ENCODE measurements around the gene GPC5. TPM values are rescaled to one million over a fixed set of nuclear protein-coding genes. Genes with fewer than 3 reads are reported as not detected.
"Not testable (repeated sequence)": the region's sequence is repeated elsewhere in the genome, so short reads cannot be mapped to it uniquely, and the experiment has no call there.

GPC5 gene
- total RNA-seq, 2 experiments from 2014 or later, result 0.14 TPM; not detected in 1

DNA sequence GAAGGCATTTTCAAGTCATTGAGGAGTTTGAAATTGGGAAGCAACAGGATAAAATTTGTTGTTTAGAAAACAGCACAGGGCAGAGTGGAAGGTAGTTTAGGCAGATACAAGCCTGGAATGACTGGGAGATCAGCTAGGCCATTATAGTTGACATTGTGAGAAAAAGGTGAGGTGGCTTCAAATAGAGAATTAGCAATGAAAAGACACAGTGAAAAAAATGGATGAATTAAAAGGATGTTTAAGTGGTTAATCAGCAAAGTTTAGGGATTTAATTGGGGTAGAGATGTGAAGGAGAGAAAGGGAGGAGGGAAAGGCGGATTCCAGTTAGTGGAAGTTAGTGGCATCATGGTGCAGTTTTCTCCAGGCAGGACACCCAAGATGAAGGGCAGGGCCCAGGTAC, 1257.7 kb downstream of the GPC5 start:
- H3K4me3 Mint-ChIP-seq, result no peak overlapping the region
- H3K27me3 Mint-ChIP-seq, result no peaks in the 10 kb centered on the region
- no peak overlapping the region for H3K27ac Mint-ChIP-seq
- POLR2A ChIA-PET, result no interaction called here
- peaks cover 7% of the 10 kb centered on the region for H3K9me3 Mint-ChIP-seq
- H3K36me3 Mint-ChIP-seq, result no peaks in the 10 kb centered on the region
- H3K4me1 Mint-ChIP-seq, result no peaks in the 10 kb centered on the region
- ATAC-seq (ENCODE audit: low read depth), result no peak
- DNase-seq, result no peak

DNA sequence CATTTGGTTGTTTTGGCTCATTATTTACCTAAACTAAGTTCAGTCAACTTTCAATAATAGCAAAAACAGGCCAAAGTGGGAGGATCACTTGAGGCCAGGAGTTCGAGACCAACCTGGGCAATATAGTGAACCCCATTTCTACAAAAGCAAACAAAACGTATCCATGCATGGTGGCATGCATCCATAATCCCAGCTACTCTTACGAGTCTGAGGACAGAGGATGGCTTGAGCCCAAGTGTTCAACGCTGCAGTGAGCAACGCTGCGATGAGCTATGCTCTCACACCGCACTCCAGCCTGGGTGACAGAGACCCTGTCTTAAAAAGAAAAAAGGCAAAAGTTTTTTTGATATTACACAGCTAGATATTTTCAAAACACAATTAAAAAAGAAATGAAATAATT, 1258.2 kb downstream of the GPC5 start:
- no peaks in the 10 kb centered on the region for H3K27me3 Mint-ChIP-seq
- no peak overlapping the region for H3K4me3 Mint-ChIP-seq
- H3K4me1 Mint-ChIP-seq, result no peaks in the 10 kb centered on the region
- no peaks in the 10 kb centered on the region for H3K36me3 Mint-ChIP-seq
- H3K27ac Mint-ChIP-seq, result no peak overlapping the region
- no peak for ATAC-seq (ENCODE audit: low read depth)
- POLR2A ChIA-PET, result no interaction called here
- H3K9me3 Mint-ChIP-seq, result peaks cover 7% of the 10 kb centered on the region
- no peak for DNase-seq

DNA sequence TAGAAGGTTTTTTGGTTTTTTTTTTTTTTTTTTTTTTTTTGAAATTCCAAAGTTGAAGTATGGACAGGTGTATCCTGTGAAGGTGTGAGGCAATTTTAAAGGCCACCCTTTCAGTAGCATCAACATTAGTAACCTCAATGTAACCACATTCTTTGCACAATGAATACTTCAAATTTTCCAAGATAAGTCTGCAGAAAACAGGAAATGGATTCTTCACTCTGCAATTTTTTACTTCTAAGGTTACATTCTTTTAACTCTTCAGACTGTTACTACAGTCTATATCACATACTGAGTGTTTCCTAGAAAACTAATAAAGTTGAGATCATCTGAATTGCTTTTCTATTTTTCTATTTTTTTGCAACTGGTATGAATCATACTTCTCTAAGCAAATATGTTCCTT, 1259.1 kb downstream of the GPC5 start:
- DNase-seq, result no peak
- ATAC-seq (ENCODE audit: low read depth), result no peak
- Mint-ChIP-seq H3K36me3 (no peaks in the 10 kb centered on the region), H3K27me3 (no peaks in the 10 kb centered on the region), H3K9me3 (peaks cover 7% of the 10 kb centered on the region), H3K4me3 (no peak overlapping the region), H3K4me1 (no peaks in the 10 kb centered on the region), H3K27ac (no peak overlapping the region)
- POLR2A ChIA-PET, result no interaction called here

DNA sequence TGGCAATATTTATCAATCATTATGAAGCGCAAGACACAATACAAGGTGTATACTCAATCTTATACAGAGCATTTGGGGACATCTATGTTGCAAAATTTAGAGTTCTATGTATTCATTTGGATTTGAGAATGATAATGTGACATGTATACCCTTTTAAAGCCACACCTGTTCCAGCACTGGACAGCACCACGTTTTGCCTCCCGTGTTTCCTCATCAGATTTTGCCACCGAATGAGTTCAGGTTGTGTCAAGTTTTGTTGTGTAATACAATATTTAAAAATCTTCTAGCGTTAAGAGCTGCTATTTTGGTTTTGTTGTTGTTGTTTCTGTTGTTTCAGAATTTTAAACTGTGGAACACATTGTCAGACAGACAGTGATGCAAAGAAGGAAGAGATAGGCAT, 1259.9 kb downstream of the GPC5 start:
- DNase-seq (no peak), ATAC-seq (ENCODE audit: low read depth) (no peak)
- POLR2A ChIA-PET, result no interaction called here
- H3K4me3 Mint-ChIP-seq, result no peak overlapping the region
- H3K27ac Mint-ChIP-seq, result no peak overlapping the region
- peaks cover 7% of the 10 kb centered on the region for H3K9me3 Mint-ChIP-seq
- no peaks in the 10 kb centered on the region for H3K4me1 Mint-ChIP-seq
- no peaks in the 10 kb centered on the region for H3K36me3 Mint-ChIP-seq
- no peaks in the 10 kb centered on the region for H3K27me3 Mint-ChIP-seq

DNA sequence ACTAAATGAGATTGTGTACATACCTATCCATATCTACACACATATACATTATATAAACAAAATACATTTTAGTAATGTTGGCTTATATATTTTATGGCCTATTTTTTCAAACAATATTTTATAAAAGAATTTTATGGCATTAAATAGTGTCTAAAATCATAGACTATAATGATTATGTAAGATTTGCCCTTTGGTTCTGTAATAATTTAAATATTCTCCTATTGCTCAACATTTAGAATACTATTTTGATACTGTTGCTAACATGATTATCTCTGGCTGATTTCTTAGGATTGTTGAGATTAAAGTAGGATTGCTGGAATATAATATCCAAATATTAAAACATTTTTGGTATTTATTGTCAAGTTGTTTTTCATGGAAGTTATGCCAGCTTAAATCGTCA, 1263.0 kb downstream of the GPC5 start:
- Mint-ChIP-seq H3K9me3 (peaks cover 5% of the 10 kb centered on the region), H3K4me1 (no peaks in the 10 kb centered on the region), H3K27ac (no peak overlapping the region), H3K4me3 (no peak overlapping the region), H3K27me3 (no peaks in the 10 kb centered on the region), H3K36me3 (no peaks in the 10 kb centered on the region)
- DNase-seq (no peak), ATAC-seq (ENCODE audit: low read depth) (no peak)
- POLR2A ChIA-PET, result no interaction called here

DNA sequence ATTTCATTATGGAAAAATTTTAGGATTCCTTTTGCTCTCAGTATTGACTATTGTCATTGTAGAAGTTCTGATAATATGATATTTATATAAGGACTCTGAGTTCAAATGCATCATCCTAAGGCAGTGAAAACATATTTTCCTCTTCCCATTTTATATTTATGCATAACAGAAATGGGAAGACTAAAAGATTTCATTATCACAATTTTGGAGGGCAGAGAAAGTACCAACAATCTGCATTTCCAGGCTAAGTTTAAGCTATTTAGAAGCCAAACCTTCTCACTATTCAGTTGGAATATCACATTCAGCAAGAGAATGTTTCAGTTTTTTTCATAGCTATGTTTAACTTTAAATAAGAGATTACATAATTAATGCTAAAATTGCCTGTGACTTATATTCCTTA, 1269.7 kb downstream of the GPC5 start:
- DNase-seq, result no peak
- H3K4me1 Mint-ChIP-seq, result no peaks in the 10 kb centered on the region
- H3K27me3 Mint-ChIP-seq, result no peaks in the 10 kb centered on the region
- no peaks in the 10 kb centered on the region for H3K9me3 Mint-ChIP-seq
- POLR2A ChIA-PET, result no interaction called here
- ATAC-seq (ENCODE audit: low read depth), result no peak
- no peak overlapping the region for H3K27ac Mint-ChIP-seq
- no peaks in the 10 kb centered on the region for H3K36me3 Mint-ChIP-seq
- no peak overlapping the region for H3K4me3 Mint-ChIP-seq

DNA sequence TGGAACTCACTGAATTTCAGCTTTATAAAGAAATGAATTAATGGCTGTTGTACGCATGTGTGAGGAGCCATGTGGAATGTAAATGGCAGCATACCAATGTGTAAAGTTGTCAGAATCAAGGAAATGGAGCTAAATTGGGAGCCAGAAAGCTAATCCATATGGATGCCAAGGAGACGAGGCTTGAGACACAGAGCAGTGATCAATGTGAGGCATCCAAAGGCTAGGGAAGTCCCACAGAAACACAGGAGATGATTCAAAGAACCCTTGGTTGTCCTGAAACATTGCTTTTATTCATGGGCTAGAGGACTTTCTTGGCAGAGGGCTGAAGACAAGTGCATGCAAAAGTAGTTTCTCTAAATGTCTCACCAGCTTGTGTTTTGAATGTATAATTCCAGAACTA, 1271.7 kb downstream of the GPC5 start:
- H3K4me1 Mint-ChIP-seq, result no peaks in the 10 kb centered on the region
- no peaks in the 10 kb centered on the region for H3K36me3 Mint-ChIP-seq
- ATAC-seq (ENCODE audit: low read depth) (no peak), DNase-seq (no peak)
- H3K9me3 Mint-ChIP-seq, result no peaks in the 10 kb centered on the region
- H3K27me3 Mint-ChIP-seq, result no peaks in the 10 kb centered on the region
- no peak overlapping the region for H3K4me3 Mint-ChIP-seq
- H3K27ac Mint-ChIP-seq, result no peak overlapping the region
- POLR2A ChIA-PET, result no interaction called here

DNA sequence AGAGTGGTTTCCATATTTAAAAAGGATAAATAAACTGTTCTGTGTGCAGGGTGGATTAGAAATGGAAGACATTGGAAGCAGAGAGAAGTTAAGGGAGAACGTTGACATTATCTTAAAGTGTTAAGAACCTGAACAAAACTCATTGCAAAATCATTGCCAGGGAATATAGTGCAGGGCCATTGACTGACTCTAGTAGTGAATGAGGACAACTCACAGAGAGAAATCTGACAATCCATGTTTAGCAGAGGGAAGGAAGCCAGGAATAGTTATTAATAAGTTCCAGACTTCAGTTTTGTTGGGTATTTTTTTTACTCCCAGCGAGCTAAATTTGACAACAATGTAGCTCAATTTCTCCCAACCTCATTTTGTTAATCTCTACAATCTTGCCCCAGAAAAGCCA, 1273.4 kb downstream of the GPC5 start:
- no peak for DNase-seq
- H3K36me3 Mint-ChIP-seq, result no peaks in the 10 kb centered on the region
- no peak overlapping the region for H3K4me3 Mint-ChIP-seq
- POLR2A ChIA-PET, result no interaction called here
- H3K27me3 Mint-ChIP-seq, result no peaks in the 10 kb centered on the region
- H3K27ac Mint-ChIP-seq, result no peak overlapping the region
- no peak for ATAC-seq (ENCODE audit: low read depth)
- no peaks in the 10 kb centered on the region for H3K9me3 Mint-ChIP-seq
- no peaks in the 10 kb centered on the region for H3K4me1 Mint-ChIP-seq

DNA sequence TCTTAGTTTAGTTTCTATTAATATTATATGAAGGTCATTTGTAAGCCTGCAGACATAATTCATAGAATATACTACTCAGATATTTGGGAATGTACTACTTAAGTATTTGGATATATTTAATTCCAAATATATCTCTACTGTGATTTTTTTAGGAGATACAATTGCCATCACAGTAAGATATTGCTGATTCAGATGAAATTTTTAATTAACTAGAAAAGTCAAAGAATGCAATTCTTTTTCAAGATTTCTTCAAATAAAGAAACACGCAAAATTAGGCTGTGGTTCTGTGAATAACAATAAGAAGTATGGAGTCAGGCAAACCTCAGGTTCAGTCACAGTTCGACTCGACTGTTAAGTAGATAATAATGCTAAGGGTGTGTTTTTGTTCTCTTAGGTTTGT, 1277.8 kb downstream of the GPC5 start:
- POLR2A ChIA-PET, result no interaction called here
- ATAC-seq (ENCODE audit: low read depth) (no peak), DNase-seq (no peak)
- Mint-ChIP-seq H3K4me3 (no peak overlapping the region), H3K36me3 (no peaks in the 10 kb centered on the region), H3K4me1 (no peaks in the 10 kb centered on the region), H3K27me3 (no peaks in the 10 kb centered on the region), H3K9me3 (peaks cover 3% of the 10 kb centered on the region), H3K27ac (no peak overlapping the region)

DNA sequence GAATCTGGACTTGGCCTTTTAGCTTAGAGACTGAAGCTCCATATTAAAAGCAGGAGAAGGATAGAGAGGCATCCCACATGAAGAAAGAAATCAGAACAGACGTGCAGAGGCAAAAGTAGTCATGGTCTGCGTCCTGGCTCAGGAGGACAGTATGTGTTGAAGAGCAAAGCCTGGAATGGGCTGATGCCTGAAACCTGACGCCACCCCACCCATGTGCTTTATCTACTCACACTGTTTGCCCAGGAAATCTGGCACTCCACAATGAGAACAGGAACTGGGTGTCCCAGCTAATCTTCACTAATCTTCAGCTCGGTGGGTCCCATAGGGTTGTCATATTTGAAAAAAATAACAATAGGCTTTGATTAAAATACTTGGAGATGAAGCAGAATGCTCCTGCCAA, 1279.2 kb downstream of the GPC5 start:
- H3K9me3 Mint-ChIP-seq, result peaks cover 8% of the 10 kb centered on the region
- ATAC-seq (ENCODE audit: low read depth) (no peak), DNase-seq (no peak)
- no peaks in the 10 kb centered on the region for H3K4me1 Mint-ChIP-seq
- H3K27me3 Mint-ChIP-seq, result no peaks in the 10 kb centered on the region
- POLR2A ChIA-PET, result no interaction called here
- no peak overlapping the region for H3K27ac Mint-ChIP-seq
- H3K36me3 Mint-ChIP-seq, result no peaks in the 10 kb centered on the region
- no peak overlapping the region for H3K4me3 Mint-ChIP-seq

DNA sequence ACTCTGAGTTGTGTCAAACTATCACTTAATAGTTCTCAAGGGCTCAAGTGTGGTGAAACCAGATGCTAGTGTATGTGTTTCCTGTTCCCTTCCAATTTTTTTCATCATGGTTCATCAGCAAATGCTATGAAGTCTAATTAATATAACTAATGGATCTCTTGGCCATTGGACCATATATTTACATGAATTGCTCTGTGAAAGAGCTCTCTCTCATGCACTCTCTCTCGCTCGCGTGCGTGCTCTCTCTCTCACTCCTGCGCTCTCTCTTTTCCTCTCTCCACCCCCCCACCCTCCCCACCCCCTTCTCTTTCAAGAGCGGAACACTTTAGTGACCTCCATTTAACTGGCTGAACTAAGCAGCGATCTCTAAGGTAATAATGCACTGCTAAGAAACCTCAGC, 1281.2 kb downstream of the GPC5 start:
- Mint-ChIP-seq H3K9me3 (peaks cover 9% of the 10 kb centered on the region), H3K27ac (no peak overlapping the region), H3K27me3 (no peaks in the 10 kb centered on the region), H3K4me1 (no peaks in the 10 kb centered on the region), H3K36me3 (no peaks in the 10 kb centered on the region), H3K4me3 (no peak overlapping the region)
- ATAC-seq (ENCODE audit: low read depth), result no peak
- POLR2A ChIA-PET, result no interaction called here
- DNase-seq, result no peak

DNA sequence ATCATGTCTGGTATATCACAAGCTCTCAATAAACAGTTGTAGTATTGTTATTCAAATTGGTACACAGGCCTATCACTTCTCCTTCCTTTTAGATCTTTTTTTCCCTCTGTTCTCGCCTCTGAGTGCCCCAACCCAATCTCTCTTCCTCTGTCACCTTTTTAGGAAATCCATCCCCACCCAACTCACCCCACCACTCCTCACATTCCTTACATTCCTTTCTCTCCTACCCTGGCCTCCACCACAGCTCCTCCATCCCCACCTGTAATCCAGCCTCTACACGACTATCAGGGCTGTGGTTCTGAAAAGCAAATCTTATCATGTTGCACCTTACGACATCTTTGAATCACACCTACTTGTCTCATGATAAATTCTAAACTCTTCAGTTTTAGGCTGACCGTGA, 1282.8 kb downstream of the GPC5 start:
- ATAC-seq (ENCODE audit: low read depth) (no peak), DNase-seq (no peak)
- Mint-ChIP-seq H3K4me1 (no peaks in the 10 kb centered on the region), H3K36me3 (no peaks in the 10 kb centered on the region), H3K9me3 (peaks cover 11% of the 10 kb centered on the region), H3K4me3 (no peak overlapping the region), H3K27ac (no peak overlapping the region), H3K27me3 (no peaks in the 10 kb centered on the region)
- POLR2A ChIA-PET, result no interaction called here

DNA sequence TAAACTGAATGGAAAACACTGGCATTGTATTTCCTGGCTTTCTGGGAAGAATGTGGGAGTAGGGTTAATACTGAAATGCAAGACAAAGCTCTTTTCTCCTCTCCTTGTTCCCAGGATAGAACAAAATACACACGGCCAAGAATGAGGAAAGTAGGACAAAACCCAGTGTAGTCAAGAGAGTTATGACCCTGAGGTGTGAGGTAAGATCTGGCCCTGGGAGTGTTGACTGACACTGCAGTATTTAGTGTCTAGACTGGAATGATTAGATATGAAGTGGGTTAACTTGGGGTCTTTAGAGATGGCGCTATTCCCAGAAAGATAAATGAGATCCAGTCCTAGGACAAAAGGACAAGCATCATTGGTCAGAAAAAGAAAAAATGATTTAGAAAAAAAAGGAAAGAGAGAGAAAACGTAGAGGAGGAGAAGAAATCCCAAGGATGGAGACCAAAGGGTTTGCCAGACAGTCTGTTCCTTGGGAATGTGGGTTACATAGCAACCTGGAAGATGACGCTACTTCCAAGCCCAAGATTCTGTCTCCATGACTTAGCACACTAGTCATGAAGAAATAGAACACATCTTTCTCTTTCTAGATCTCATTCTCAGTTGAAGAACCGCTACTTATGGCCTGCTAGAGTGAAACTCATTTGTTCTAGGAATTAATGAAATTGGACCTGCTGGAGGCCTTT, 1284.6 kb downstream of the GPC5 start:
- H3K36me3 Mint-ChIP-seq, result no peaks in the 10 kb centered on the region
- H3K27me3 Mint-ChIP-seq, result no peaks in the 10 kb centered on the region
- H3K9me3 Mint-ChIP-seq, result peaks cover 11% of the 10 kb centered on the region
- DNase-seq (no peak), ATAC-seq (ENCODE audit: low read depth) (no peak)
- H3K4me3 Mint-ChIP-seq, result no peak overlapping the region
- no peak overlapping the region for H3K27ac Mint-ChIP-seq
- POLR2A ChIA-PET, result no interaction called here
- H3K4me1 Mint-ChIP-seq, result no peaks in the 10 kb centered on the region

DNA sequence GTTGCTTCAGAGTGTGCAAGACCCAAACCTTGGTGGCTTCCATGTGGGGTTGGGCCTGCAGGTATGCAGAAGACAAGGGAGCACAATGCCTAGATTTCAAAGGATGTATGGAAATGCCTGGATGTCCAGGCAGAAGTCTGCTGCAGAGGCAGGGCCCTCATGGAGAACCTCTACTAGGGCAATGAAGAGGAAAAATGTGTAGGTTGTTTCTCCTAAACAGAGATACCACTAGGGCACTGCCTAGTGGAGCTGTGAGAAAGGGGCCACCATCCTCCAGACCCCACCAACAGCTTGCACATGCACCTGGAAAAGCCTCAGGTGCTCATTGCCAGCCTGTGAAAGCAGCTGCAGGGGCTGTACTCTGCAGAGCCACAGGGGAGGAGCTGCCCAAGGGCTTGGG, 1295.6 kb downstream of the GPC5 start:
- POLR2A ChIA-PET, result no interaction called here
- Mint-ChIP-seq H3K36me3 (no peaks in the 10 kb centered on the region), H3K27ac (no peak overlapping the region), H3K9me3 (peaks cover 8% of the 10 kb centered on the region), H3K4me1 (no peaks in the 10 kb centered on the region), H3K27me3 (no peaks in the 10 kb centered on the region), H3K4me3 (no peak overlapping the region)
- ATAC-seq (ENCODE audit: low read depth) (no peak), DNase-seq (no peak)

DNA sequence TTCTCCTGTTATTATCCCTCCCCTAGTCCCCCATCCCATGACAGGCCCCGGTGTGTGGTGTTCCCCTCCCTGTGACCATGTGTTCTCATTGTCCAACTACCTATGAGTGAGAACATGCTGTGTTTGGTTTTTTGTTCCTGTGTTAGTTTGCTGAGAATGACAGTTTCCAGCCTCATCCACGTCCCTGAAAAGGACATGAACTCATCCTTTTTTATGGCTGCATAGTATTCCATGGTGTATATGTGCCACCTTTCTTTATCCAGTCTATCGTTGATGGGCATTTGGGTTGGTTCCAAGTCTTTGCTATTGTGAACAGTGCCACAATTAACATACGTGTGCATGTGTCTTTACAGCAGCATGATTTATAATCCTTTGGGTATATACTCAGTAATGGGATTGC, 1297.4 kb downstream of the GPC5 start:
- H3K36me3 Mint-ChIP-seq; POLR2A ChIA-PET; DNase-seq; H3K27ac Mint-ChIP-seq; H3K4me1 Mint-ChIP-seq; ATAC-seq (ENCODE audit: low read depth); H3K4me3 Mint-ChIP-seq; H3K27me3 Mint-ChIP-seq: not testable (repeated sequence)
- peaks cover 13% of the 10 kb centered on the region for H3K9me3 Mint-ChIP-seq
